GM13977 (cell line): ENCODE measurements around the gene DAO.

Experiments
- DNase-seq: peaks from one replicate; pipeline ENCODE4 v3.0.0; 2012; ENCODE audit warnings: low spot score
- in situ Hi-C: fragments of 300-500 bp; cut with MboI; formaldehyde crosslinking; loops from one replicate; pipeline ENCODE4 v1.12.0; 2022; ENCODE audit warnings: low sequenced_read_pairs, low pct_unique_long_range_greater_than_20kb, mixed read lengths, inconsistent platforms; ENCODE audit not compliant: unreplicated experiment
- TF ChIP-seq, protein P1 (sequence below): IDR thresholded peaks from 2 replicates; pipeline ENCODE4 v1.5.1; 2012; ENCODE audit warnings: mild to moderate bottlenecking, control low read depth; ENCODE audit not compliant: insufficient read depth; ENCODE audit errors: extremely low read depth, missing control alignments

DAO gene

GRCh38 chr12:108928695-108929094, 48.8 kb downstream of the DAO start:
- in situ Hi-C loops, result no loop called here
- TF ChIP-seq, protein P1, sequence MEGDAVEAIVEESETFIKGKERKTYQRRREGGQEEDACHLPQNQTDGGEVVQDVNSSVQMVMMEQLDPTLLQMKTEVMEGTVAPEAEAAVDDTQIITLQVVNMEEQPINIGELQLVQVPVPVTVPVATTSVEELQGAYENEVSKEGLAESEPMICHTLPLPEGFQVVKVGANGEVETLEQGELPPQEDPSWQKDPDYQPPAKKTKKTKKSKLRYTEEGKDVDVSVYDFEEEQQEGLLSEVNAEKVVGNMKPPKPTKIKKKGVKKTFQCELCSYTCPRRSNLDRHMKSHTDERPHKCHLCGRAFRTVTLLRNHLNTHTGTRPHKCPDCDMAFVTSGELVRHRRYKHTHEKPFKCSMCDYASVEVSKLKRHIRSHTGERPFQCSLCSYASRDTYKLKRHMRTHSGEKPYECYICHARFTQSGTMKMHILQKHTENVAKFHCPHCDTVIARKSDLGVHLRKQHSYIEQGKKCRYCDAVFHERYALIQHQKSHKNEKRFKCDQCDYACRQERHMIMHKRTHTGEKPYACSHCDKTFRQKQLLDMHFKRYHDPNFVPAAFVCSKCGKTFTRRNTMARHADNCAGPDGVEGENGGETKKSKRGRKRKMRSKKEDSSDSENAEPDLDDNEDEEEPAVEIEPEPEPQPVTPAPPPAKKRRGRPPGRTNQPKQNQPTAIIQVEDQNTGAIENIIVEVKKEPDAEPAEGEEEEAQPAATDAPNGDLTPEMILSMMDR, result no peak
- DNase-seq, result no peak

GRCh38 chr12:108930155-108930554, 50.3 kb downstream of the DAO start:
- DNase-seq, result peak; percentile 34
- in situ Hi-C loops, result no loop called here
- TF ChIP-seq, protein P1, result no peak

DNA sequence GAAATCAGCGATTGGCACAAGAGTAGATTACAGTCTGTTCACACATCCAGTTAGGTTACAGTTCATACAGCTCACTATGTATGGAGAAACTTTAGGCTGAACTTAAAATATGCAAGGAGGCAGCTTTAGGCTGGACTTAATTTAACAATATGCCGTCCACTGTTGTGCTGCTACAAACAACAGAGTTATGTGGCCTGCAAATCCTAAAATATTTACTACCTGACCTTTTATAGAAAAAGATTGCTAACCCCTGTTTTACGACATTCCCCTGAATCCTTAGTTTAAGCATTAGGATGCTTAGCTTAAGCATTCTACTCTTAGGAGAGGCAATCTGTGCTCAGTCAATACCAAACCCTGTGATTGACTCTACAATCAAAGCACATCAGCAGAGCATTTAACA, 50.9 kb downstream of the DAO start:
- TF ChIP-seq, protein P1, result no peak
- no peak for DNase-seq
- in situ Hi-C loops, result no loop called here

- TF ChIP-seq, protein P1, result no peak
- in situ Hi-C loops, result no loop called here
- no peak for DNase-seq
Measured at GRCh38 chr12:108933949-108934348, 54.1 kb downstream of the DAO start.

- in situ Hi-C loops, result no loop called here
- peak; percentile 22 for DNase-seq
- TF ChIP-seq, protein P1, result no peak
Measured at GRCh38 chr12:108935159-108935763, 55.4 kb downstream of the DAO start.

- DNase-seq, result no peak
- TF ChIP-seq, protein P1, result no peak
- in situ Hi-C loops, result no loop called here
Measured at GRCh38 chr12:108938247-108938924, 58.5 kb downstream of the DAO start.
